SHP77 (cell line): ENCODE measurements around the gene RIPPLY2.
"Not testable (repeated sequence)": the region's sequence is repeated elsewhere in the genome, so short reads cannot be mapped to it uniquely, and the experiment has no call there.

Experiments used
- DNase-seq, 2 experiments: peaks; one replicate each; lab custom pipeline; 2025; lab: John Stamatoyannopoulos, UW

Gene RIPPLY2, protein sequence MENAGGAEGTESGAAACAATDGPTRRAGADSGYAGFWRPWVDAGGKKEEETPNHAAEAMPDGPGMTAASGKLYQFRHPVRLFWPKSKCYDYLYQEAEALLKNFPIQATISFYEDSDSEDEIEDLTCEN

DNA sequence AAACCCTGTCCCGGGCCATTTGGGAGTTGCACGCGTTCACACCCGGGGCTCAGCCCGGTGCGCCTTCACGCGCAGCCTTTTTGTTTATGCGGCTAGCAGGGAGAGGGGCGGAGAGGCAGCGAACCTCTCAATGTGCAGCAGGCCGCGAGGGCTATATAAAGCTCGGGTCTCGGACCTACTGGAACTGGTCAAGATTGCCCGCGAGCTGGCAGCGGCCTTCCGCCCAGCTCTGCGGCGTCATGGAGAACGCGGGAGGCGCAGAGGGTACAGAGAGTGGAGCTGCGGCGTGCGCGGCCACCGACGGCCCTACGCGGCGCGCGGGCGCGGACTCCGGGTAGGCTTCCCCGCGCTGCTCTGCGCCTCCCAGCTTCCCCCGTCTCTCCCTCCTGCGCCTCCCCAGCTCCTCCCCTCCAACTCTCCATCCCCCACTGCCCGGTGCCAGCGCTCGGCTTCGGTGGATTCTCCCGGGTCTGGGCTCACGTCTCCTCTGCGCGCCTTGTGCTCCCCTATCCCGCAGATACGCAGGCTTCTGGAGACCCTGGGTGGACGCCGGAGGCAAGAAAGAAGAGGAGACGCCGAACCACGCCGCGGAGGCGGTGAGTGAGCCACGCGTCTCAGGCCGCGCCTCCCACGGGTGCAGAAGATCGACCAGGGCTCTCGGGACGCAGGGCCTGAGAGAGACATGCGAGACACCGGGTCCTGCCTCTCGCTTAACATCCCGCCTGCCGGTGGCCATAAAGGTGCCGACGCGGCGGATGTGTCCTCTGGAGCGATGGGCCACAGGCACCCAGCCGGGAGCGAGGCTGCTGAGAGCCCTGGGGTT is at the start of gene RIPPLY2:
RIPPLY2 (plus strand) TSS at position 183 of the 823 bp plus-strand sequence; CDS start at position 240, 57 bp downstream.
- DNase-seq, result peak; percentile 73 to 80

GRCh38 chr6:83803492-83803891 is 49.7 kb upstream of the RIPPLY2 start:
- not testable (repeated sequence) for DNase-seq

DNA sequence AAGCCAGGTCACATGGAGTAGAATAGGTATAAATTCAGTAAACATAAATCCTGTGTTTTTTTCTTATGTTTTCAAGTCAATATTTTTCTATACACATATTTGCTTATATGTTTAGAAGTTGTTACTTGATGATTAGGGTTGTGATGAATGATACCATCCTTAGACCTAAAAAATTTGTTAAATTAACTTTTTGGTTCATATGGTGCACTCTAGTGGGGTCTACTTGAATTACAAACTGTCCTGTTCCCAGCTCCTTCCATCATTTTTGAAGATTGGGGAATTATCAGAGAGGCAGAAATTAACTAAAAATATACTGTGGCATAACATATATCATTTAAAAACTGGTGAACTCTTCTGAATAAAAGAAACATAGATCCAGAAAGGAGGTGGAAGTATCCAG is 48.3 kb upstream of the RIPPLY2 start:
- DNase-seq, result no peak

GRCh38 chr6:83808005-83808404 is 45.2 kb upstream of the RIPPLY2 start:
- DNase-seq, result no peak

GRCh38 chr6:83808926-83809325 is 44.2 kb upstream of the RIPPLY2 start:
- no peak for DNase-seq

GRCh38 chr6:83812595-83812994 is 40.6 kb upstream of the RIPPLY2 start:
- no peak for DNase-seq

GRCh38 chr6:83815631-83816272 is 37.4 kb upstream of the RIPPLY2 start:
- no peak for DNase-seq

GRCh38 chr6:83822629-83823169 is 30.5 kb upstream of the RIPPLY2 start:
- DNase-seq, result no peak

GRCh38 chr6:83824388-83824801 is 28.8 kb upstream of the RIPPLY2 start:
- peak in 1 of 2 experiments; percentile 9 for DNase-seq

DNA sequence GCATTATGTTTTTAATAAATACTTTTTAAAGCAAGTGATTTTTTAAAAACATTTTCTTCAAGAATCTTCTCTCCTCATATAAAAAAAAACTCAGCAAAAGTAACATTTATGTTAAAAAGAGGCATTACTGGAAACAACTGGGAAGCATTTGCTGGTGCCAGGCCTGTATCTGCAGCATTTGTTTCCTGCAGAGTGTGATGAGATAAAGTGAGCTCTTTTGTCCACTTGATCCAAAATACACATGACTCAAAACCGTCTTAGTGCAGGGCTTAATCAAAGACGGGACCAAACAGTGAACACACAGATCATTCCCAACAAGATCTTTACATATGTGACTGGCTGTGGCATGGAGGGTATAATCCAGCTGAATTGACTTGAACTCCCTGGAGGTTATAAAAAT is 28.3 kb upstream of the RIPPLY2 start:
- DNase-seq, result no peak

- no peak for DNase-seq
Measured at GRCh38 chr6:83827050-83827449, 26.1 kb upstream of the RIPPLY2 start.

- no peak for DNase-seq
Measured at GRCh38 chr6:83838727-83839126, 14.4 kb upstream of the RIPPLY2 start.

- no peak for DNase-seq
Measured at GRCh38 chr6:83844170-83844569, 9.0 kb upstream of the RIPPLY2 start.

GRCh38 chr6:83846291-83846690 is 6.9 kb upstream of the RIPPLY2 start:
- DNase-seq, result no peak

- no peak for DNase-seq
Measured at GRCh38 chr6:83847179-83847578, 6.0 kb upstream of the RIPPLY2 start.

- no peak for DNase-seq
Measured at GRCh38 chr6:83849127-83849526, 4.0 kb upstream of the RIPPLY2 start.

GRCh38 chr6:83849610-83850009 is 3.5 kb upstream of the RIPPLY2 start:
- DNase-seq, result no peak

GRCh38 chr6:83852528-83853177 is 507 bp upstream of the RIPPLY2 start:
- DNase-seq, result no peak

- peak; percentile 73 to 80 for DNase-seq
Measured at GRCh38 chr6:83854001-83854501, 891 bp downstream of the RIPPLY2 start.

GRCh38 chr6:83854766-83855165 is 1.6 kb downstream of the RIPPLY2 start:
- DNase-seq, result no peak

DNA sequence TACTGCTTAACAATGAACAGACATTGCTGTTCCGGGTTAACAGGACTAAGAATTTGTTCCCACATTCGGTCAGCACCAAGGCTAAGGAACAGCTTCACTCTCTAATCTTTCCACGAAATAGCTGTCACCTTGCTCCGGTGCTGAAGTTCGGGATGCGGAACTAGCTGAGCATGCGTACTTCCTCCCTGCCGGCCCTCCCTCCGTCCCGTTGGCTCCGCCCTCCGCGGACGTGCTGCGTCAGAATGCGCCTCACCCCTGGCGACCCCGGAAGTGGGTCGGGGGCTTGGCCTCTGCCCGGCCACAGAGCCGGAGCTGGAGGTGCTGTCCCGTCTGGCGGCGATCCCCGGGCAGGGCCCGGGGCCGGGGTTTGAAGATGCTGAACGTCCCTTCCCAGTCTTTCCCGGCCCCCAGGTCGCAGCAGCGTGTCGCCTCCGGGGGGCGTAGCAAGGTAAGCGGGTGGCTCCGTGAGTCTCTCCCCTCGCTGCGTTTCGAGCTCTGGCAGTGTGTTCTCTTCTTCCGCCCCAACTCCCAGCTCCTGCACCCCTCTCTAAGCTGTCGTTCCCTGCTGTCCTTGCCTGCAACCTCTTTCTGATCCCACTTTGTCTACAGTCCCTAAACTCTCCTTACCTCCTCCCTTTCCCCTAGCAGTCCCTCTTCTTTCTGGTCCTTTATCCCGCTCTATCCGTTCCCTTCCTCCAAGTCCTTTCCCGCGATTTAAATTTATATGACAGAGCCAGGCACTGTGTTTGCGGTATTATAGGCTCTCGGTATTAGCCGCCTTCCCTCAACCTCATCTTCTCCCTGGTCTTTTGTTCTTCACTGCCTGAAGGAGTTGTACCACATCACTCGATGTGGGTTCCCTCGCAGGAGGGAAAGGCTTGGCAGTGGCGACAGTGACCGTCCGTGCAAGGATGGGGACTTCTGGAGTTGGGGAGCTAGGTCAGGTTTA is 6.5 kb downstream of the RIPPLY2 start, which contains the start of gene CYB5R4:
CYB5R4 (plus strand) TSS at position 280 of the 949 bp plus-strand sequence; CDS start at position 374, 94 bp downstream.
- peak; percentile 85 to 87 for DNase-seq
